Non-pigmented ciliary epithelial cell (primary cell): ENCODE data around the gene CTSL.

Experiments
- DNase-seq: peaks from one replicate; pipeline ENCODE4 v3.0.0-alpha.2; 2010; ENCODE audit warnings: low read depth

CTSL gene

GRCh38 chr9:87725900-87726709 is at the start of gene CTSL:
Gene CTSL, plus strand, starts transcription at chr9:87726119. Its CDS starts 1,485 bp downstream, at chr9:87727604.
- DNase-seq = no peak

GRCh38 chr9:87676976-87677775 is 48.7 kb upstream of the CTSL start:
- no peak for DNase-seq

- DNase-seq = no peak
Observed at GRCh38 chr9:87677776-87678587, 47.9 kb upstream of the CTSL start.

GRCh38 chr9:87678650-87679355 is 47.1 kb upstream of the CTSL start:
- DNase-seq = peak; percentile 34

GRCh38 chr9:87681271-87682061 is 44.5 kb upstream of the CTSL start:
- no peak for DNase-seq

GRCh38 chr9:87682085-87682484 is 43.8 kb upstream of the CTSL start:
- no peak for DNase-seq

- no peak for DNase-seq
Observed at GRCh38 chr9:87682618-87683017, 43.3 kb upstream of the CTSL start.

GRCh38 chr9:87683751-87684626 is 41.9 kb upstream of the CTSL start:
- DNase-seq = no peak

- DNase-seq = no peak
Observed at GRCh38 chr9:87684627-87685219, 41.2 kb upstream of the CTSL start.

GRCh38 chr9:87685441-87685840 is 40.5 kb upstream of the CTSL start:
- no peak for DNase-seq

- DNase-seq = no peak
Observed at GRCh38 chr9:87685871-87686519, 39.9 kb upstream of the CTSL start.

- no peak for DNase-seq
Observed at GRCh38 chr9:87686520-87687090, 39.3 kb upstream of the CTSL start.

- DNase-seq = no peak
Observed at GRCh38 chr9:87687207-87687606, 38.7 kb upstream of the CTSL start.

GRCh38 chr9:87694236-87694755 is 31.6 kb upstream of the CTSL start:
- DNase-seq = no peak

GRCh38 chr9:87695523-87695922 is 30.4 kb upstream of the CTSL start:
- no peak for DNase-seq

GRCh38 chr9:87696641-87697040 is 29.3 kb upstream of the CTSL start:
- DNase-seq = no peak

- DNase-seq = no peak
Observed at GRCh38 chr9:87698069-87698809, 27.7 kb upstream of the CTSL start.

GRCh38 chr9:87699835-87700234 is 26.1 kb upstream of the CTSL start:
- no peak for DNase-seq
